ENCODE data around the gene ATG13.

GRCh38 chr11:46630237-46630636, 12.9 kb downstream of the ATG13 start:
- TF ChIP-seq, protein P1, sequence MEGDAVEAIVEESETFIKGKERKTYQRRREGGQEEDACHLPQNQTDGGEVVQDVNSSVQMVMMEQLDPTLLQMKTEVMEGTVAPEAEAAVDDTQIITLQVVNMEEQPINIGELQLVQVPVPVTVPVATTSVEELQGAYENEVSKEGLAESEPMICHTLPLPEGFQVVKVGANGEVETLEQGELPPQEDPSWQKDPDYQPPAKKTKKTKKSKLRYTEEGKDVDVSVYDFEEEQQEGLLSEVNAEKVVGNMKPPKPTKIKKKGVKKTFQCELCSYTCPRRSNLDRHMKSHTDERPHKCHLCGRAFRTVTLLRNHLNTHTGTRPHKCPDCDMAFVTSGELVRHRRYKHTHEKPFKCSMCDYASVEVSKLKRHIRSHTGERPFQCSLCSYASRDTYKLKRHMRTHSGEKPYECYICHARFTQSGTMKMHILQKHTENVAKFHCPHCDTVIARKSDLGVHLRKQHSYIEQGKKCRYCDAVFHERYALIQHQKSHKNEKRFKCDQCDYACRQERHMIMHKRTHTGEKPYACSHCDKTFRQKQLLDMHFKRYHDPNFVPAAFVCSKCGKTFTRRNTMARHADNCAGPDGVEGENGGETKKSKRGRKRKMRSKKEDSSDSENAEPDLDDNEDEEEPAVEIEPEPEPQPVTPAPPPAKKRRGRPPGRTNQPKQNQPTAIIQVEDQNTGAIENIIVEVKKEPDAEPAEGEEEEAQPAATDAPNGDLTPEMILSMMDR (IDR thresholded peaks at IDR 0.05; ENCODE audit: low read depth, low read length): no peak
- TF ChIP-seq EZH2phosphoT487 (IDR thresholded peaks at IDR 0.05; ENCODE audit: low read depth): no peak

All from OCI-LY3 (cell line).